K562 (cell line): ENCODE measurements around the gene XAB2. TPM values are rescaled to one million over a fixed set of nuclear protein-coding genes. Genes with fewer than 3 reads are reported as not detected.
A peak's percentile ranks its signal among the peaks of the same experiment; 100 is the strongest.

Experiments used
- ARHGAP35 ChIP-seq: fragments of 450-650 bp; IDR thresholded peaks from 2 replicates; pipeline ENCODE4 v1.6.1; 2018; ENCODE audit not compliant: partially characterized antibody
- CBX8 ChIP-seq: fragments of 200-600 bp; sonication (generic); IDR thresholded peaks from 2 replicates; pipeline ENCODE4 v1.6.1; 2012; ENCODE audit warnings: borderline replicate concordance, mixed run types, low read depth, mild to moderate bottlenecking, moderate library complexity, mixed read lengths, low read length, control low read depth, inconsistent platforms; ENCODE audit not compliant: poor library complexity, severe bottlenecking; ENCODE audit errors: extremely low read depth
- JUN ChIP-seq, 2 experiments: sonication (generic) in 1 of 2; formaldehyde crosslinking in 1 of 2; IDR thresholded peaks; 2 replicates each; pipeline versions ENCODE4 v1.6.1 to v1.8.0; 2012 to 2022; ENCODE audit warnings: borderline replicate concordance in 2 of 2, mild to moderate bottlenecking in 2 of 2, improper control_type of control experiment in 1 of 2, low read depth in 1 of 2, low read length in 1 of 2, missing genetic modification reagents in 1 of 2
- POLR2AphosphoS5 ChIP-seq: IDR thresholded peaks from 2 replicates; pipeline ENCODE4 v1.6.1; 2011; ENCODE audit warnings: mild to moderate bottlenecking, low read depth, low read length, moderate library complexity; ENCODE audit not compliant: control insufficient read depth, insufficient read depth
- POLR2B ChIP-seq: fragments of 450-650 bp; IDR thresholded peaks from 2 replicates; pipeline ENCODE4 v1.6.1; 2018; ENCODE audit warnings: low read depth; ENCODE audit not compliant: partially characterized antibody
- RFX1 ChIP-seq: fragments of 450-650 bp; IDR thresholded peaks from 2 replicates; pipeline ENCODE4 v1.6.1; 2016; ENCODE audit warnings: mild to moderate bottlenecking, moderate library complexity
- SMARCA5 ChIP-seq: fragments of 450-650 bp; IDR thresholded peaks from 2 replicates; pipeline ENCODE4 v1.6.1; 2016
- ZNF274 ChIP-seq: IDR thresholded peaks from 2 replicates; pipeline ENCODE4 v1.6.1; 2011; ENCODE audit warnings: low read depth, mild to moderate bottlenecking, low read length, moderate library complexity, borderline replicate concordance
- polyA plus RNA-seq, 8 experiments: library from polyadenylated mRNA; depleted of rRNA in 4 of 8; stranded (reverse) in 5 of 8; unstranded in 3 of 8; fragments of >200 nt; fragmentation: Nextera tagmentation in 2 of 8; fragmentation: Illumina TruSeq in 1 of 8; extraction: Ambion mirVana in 2 of 8; extraction: Trizol in 1 of 8; gene quantifications; 2 replicates each; pipeline versions ENCODE4 v1.2.1 to v1.2.3, GENCODE V29; 2011 to 2014; ENCODE audit warnings: inconsistent platforms in 1 of 8, missing spikeins in 1 of 8
- total RNA-seq, 7 experiments: library from RNA; depleted of rRNA in 6 of 7; stranded (reverse); fragments of >200 nt in 6 of 7; fragmentation: Illumina TruSeq in 2 of 7; extraction: Trizol in 2 of 7; gene quantifications; 2 replicates each; pipeline versions ENCODE4 v1.2.1 to v1.2.3, GENCODE V29; 2011 to 2021; ENCODE audit warnings: low replicate concordance in 1 of 7
- TF ChIP-seq, protein P1 (sequence below): sonication (generic); formaldehyde crosslinking; IDR thresholded peaks from 2 replicates; pipeline ENCODE4 v1.8.0; 2022; ENCODE audit warnings: missing genetic modification reagents, mild to moderate bottlenecking, moderate library complexity, borderline replicate concordance
- TF ChIP-seq, protein P2 (sequence below): IDR thresholded peaks from 2 replicates; pipeline ENCODE4 v1.6.1; 2011; ENCODE audit not compliant: insufficient read length; ENCODE audit errors: extremely low read depth
- TF ChIP-seq, protein P3 (sequence below), 2 experiments: fragments of 450-650 bp; IDR thresholded peaks; 2 replicates each; pipeline ENCODE4 v1.6.1; 2016; ENCODE audit warnings: mild to moderate bottlenecking in 2 of 2, borderline replicate concordance in 1 of 2, low read depth in 1 of 2, moderate library complexity in 1 of 2
- TF ChIP-seq, protein P4 (sequence below): fragments of 450-650 bp; IDR thresholded peaks from 2 replicates; pipeline ENCODE4 v1.6.1; 2016; ENCODE audit warnings: borderline replicate concordance

XAB2 gene
- total and polyA plus RNA-seq, 9 of the 15 experiments (the other 6 are each of a cell fraction or from before 2014, with no cell fraction given), result 0.21 to 58.3 (median 20.0) TPM

DNA sequence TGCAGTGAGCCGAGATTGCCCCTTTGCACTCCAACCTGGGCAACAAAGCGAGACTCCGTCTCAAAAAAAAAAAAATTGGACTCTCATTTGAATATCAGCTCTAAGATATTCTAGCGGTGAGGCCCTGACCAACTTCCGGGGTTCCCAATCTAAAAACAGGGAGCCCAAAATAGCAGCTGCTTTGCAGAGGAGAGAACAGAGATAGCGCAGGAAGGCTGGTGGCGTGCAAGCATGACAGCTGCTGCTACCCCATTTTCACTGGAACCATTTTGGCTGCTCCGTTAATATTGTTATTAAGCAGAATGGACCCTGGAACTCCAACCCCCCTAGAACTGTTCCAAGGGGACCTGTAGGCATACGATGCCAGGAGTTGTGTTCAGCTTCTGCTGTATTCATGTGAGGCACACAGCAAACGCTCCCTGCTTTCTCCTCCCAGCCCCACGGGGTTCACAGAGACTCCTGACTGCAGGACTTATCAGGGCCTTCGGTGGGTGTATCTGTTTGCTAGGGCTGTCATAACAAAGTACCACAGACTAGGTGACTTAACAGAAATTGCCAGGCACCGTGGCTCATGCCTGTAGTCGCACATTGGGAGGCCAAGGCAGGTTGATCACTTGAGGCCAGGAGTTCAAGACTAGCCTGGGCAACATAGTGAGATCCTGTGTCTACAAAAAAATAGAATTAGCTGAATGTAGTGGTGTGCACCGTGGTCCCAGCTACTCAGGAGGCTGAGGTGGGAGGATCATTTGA is 19.1 kb upstream of the XAB2 start (continued):
- TF ChIP-seq CBX8 (no peak), ARHGAP35 (peak; percentile 7), JUN (IDR thresholded peaks at IDR 0.05; ENCODE audit: borderline replicate concordance, low read depth, low read length) (no peak), JUN (CRISPR knock-in tag; IDR thresholded peaks at IDR 0.05; ENCODE audit: borderline replicate concordance) (0 out of 2 replicates have a peak, but pooled peaks have one; percentile 27), RFX1 (no peak), ZNF274 (no peak), POLR2AphosphoS5 (peak; percentile 6; the same call in 1 of the 2 replicates), SMARCA5 (peak; percentile 28; the same call in 1 of the 2 replicates), POLR2B (peak; percentile 43)
- TF ChIP-seq, protein P1, sequence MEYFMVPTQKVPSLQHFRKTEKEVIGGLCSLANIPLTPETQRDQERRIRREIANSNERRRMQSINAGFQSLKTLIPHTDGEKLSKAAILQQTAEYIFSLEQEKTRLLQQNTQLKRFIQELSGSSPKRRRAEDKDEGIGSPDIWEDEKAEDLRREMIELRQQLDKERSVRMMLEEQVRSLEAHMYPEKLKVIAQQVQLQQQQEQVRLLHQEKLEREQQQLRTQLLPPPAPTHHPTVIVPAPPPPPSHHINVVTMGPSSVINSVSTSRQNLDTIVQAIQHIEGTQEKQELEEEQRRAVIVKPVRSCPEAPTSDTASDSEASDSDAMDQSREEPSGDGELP (CRISPR knock-in tag), result peak; percentile 69
- TF ChIP-seq, protein P2, sequence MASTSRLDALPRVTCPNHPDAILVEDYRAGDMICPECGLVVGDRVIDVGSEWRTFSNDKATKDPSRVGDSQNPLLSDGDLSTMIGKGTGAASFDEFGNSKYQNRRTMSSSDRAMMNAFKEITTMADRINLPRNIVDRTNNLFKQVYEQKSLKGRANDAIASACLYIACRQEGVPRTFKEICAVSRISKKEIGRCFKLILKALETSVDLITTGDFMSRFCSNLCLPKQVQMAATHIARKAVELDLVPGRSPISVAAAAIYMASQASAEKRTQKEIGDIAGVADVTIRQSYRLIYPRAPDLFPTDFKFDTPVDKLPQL, result no peak
- TF ChIP-seq, protein P3, sequence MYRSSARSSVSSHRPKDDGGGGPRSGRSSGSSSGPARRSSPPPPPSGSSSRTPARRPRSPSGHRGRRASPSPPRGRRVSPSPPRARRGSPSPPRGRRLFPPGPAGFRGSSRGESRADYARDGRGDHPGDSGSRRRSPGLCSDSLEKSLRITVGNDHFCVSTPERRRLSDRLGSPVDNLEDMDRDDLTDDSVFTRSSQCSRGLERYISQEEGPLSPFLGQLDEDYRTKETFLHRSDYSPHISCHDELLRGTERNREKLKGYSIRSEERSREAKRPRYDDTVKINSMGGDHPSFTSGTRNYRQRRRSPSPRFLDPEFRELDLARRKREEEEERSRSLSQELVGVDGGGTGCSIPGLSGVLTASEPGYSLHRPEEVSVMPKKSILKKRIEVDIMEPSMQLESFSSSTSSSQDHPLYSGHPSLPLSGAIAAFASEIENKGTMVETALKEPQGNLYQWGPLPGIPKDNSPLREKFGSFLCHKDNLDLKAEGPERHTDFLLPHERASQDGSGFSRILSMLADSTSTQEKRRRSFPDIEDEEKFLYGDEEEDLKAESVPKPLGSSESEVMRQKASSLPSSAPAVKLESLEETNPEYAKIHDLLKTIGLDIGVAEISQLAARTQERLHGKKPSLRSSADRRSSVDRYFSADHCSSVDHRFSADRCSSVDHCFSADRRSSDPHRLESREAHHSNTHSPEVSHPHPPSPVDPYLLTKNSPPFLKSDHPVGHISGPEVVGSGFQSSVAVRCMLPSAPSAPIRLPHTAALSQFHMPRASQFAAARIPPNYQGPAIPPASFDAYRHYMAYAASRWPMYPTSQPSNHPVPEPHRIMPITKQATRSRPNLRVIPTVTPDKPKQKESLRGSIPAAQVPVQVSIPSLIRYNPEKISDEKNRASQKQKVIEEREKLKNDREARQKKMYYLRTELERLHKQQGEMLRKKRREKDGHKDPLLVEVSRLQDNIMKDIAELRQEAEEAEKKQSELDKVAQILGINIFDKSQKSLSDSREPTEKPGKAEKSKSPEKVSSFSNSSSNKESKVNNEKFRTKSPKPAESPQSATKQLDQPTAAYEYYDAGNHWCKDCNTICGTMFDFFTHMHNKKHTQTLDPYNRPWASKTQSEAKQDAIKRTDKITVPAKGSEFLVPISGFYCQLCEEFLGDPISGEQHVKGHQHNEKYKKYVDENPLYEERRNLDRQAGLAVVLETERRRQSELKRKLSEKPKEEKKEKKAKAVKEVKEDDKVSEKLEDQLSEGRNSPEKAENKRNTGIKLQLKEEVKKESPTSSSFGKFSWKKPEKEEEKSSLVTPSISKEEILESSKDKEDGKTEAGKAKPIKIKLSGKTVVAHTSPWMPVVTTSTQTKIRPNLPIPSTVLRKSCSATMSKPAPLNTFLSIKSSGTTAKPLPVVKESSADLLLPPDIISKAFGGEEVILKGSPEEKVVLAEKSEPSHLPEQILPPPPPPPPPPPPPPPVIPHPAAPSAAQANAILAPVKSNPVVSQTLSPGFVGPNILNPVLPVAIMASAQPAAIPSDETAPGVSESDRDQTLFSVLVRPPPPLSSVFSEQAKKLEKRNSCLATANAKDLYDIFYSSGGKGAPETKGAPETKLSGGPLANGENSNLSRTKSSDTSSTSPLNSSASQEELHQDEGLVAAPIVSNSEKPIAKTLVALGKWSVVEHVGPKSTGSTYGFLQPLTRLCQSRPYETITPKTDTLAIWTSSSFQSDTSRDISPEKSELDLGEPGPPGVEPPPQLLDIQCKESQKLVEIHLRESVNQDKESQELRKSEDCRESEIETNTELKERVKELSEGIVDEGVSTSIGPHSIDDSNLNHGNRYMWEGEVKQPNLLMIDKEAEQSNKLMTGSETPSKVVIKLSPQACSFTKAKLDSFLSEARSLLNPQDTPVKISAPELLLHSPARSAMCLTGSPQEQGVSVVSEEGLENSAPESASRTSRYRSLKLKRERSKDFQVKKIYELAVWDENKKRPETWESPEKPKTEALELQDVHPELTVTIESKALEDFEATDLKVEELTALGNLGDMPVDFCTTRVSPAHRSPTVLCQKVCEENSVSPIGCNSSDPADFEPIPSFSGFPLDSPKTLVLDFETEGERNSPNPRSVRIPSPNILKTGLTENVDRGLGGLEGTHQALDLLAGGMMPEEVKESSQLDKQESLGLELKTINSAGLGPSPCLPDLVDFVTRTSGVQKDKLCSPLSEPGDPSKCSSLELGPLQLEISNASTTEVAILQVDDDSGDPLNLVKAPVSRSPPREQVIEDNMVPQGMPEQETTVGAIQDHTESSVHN (IDR thresholded peaks at IDR 0.05; ENCODE audit: borderline replicate concordance in 1 of 2, low read depth in 1 of 2), result no peak
- TF ChIP-seq, protein P4, sequence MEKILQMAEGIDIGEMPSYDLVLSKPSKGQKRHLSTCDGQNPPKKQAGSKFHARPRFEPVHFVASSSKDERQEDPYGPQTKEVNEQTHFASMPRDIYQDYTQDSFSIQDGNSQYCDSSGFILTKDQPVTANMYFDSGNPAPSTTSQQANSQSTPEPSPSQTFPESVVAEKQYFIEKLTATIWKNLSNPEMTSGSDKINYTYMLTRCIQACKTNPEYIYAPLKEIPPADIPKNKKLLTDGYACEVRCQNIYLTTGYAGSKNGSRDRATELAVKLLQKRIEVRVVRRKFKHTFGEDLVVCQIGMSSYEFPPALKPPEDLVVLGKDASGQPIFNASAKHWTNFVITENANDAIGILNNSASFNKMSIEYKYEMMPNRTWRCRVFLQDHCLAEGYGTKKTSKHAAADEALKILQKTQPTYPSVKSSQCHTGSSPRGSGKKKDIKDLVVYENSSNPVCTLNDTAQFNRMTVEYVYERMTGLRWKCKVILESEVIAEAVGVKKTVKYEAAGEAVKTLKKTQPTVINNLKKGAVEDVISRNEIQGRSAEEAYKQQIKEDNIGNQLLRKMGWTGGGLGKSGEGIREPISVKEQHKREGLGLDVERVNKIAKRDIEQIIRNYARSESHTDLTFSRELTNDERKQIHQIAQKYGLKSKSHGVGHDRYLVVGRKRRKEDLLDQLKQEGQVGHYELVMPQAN, result no peak
